ENCODE results near the gene ZNF619. TPM values are rescaled to one million over a fixed set of nuclear protein-coding genes. Genes with fewer than 3 reads are reported as not detected.

ZNF619 gene
- 6.5 and 8.5 TPM in 2 replicates for total RNA-seq

GRCh38 chr3:40476478-40477470, at the start of gene ZNF619:
ZNF619 (plus strand) TSS chr3:40477122; CDS start chr3:40477980, 858 bp downstream.
- Histone ChIP-seq H2AFZ (ENCODE audit: low read length) (peak within 1 kb of the TSS; percentile 91), H3K9me3 (ENCODE audit: low read depth, low read length) (no peaks in the 10 kb centered on the region), H3K36me3 (ENCODE audit: insufficient read depth, low read length) (peaks cover under 1% of the 10 kb centered on the region), H4K20me1 (ENCODE audit: insufficient read depth, low read length) (no peaks in the 10 kb centered on the region), H3K4me2 (ENCODE audit: insufficient read depth, low read length) (peak within 1 kb of the TSS; percentile 85), H3K4me3 (ENCODE audit: insufficient read depth, low read length) (peak within 1 kb of the TSS; percentile 97), H3K4me1 (ENCODE audit: insufficient read depth, low read length) (peaks cover 7% of the 10 kb centered on the region), H3K79me2 (ENCODE audit: insufficient read depth, low read length) (peaks cover 3% of the 10 kb centered on the region), H3K27me3 (ENCODE audit: insufficient read depth, low read length) (no peaks in the 10 kb centered on the region), H3K27ac (ENCODE audit: low read depth, low read length) (peak within 1 kb of the TSS; percentile 85)
- no peak for TF ChIP-seq CTCF (IDR thresholded peaks at IDR 0.05; ENCODE audit: extremely low read depth, low read depth, low read length)
- peak; percentile 92 for DNase-seq (ENCODE audit: insufficient read length, low spot score, missing footprints)

- Histone ChIP-seq H3K4me2 (ENCODE audit: insufficient read depth, low read length) (no peak overlapping the region), H3K4me1 (ENCODE audit: insufficient read depth, low read length) (no peaks in the 10 kb centered on the region), H2AFZ (ENCODE audit: low read length) (no peak overlapping the region), H3K36me3 (ENCODE audit: insufficient read depth, low read length) (no peaks in the 10 kb centered on the region), H3K79me2 (ENCODE audit: insufficient read depth, low read length) (no peaks in the 10 kb centered on the region), H4K20me1 (ENCODE audit: insufficient read depth, low read length) (no peaks in the 10 kb centered on the region), H3K9me3 (ENCODE audit: low read depth, low read length) (no peaks in the 10 kb centered on the region), H3K27ac (ENCODE audit: low read depth, low read length) (no peak overlapping the region), H3K27me3 (ENCODE audit: insufficient read depth, low read length) (no peaks in the 10 kb centered on the region), H3K4me3 (ENCODE audit: insufficient read depth, low read length) (no peak overlapping the region)
- no peak for TF ChIP-seq CTCF (IDR thresholded peaks at IDR 0.05; ENCODE audit: extremely low read depth, low read depth, low read length)
- no peak for DNase-seq (ENCODE audit: insufficient read length, low spot score, missing footprints)
Observed at GRCh38 chr3:40432793-40433192, 44.1 kb upstream of the ZNF619 start.

GRCh38 chr3:40437889-40438288, 39.0 kb upstream of the ZNF619 start:
- Histone ChIP-seq H3K4me1 (ENCODE audit: insufficient read depth, low read length) (no peaks in the 10 kb centered on the region), H3K4me3 (ENCODE audit: insufficient read depth, low read length) (no peak overlapping the region), H3K36me3 (ENCODE audit: insufficient read depth, low read length) (no peaks in the 10 kb centered on the region), H4K20me1 (ENCODE audit: insufficient read depth, low read length) (no peaks in the 10 kb centered on the region), H3K27me3 (ENCODE audit: insufficient read depth, low read length) (no peaks in the 10 kb centered on the region), H3K9me3 (ENCODE audit: low read depth, low read length) (no peaks in the 10 kb centered on the region), H3K79me2 (ENCODE audit: insufficient read depth, low read length) (no peaks in the 10 kb centered on the region), H3K4me2 (ENCODE audit: insufficient read depth, low read length) (no peak overlapping the region), H3K27ac (ENCODE audit: low read depth, low read length) (no peak overlapping the region), H2AFZ (ENCODE audit: low read length) (no peak overlapping the region)
- TF ChIP-seq CTCF (IDR thresholded peaks at IDR 0.05; ENCODE audit: extremely low read depth, low read depth, low read length) = no peak
- DNase-seq (ENCODE audit: insufficient read length, low spot score, missing footprints) = no peak

- Histone ChIP-seq H3K9me3 (ENCODE audit: low read depth, low read length) (no peaks in the 10 kb centered on the region), H3K27me3 (ENCODE audit: insufficient read depth, low read length) (no peaks in the 10 kb centered on the region), H4K20me1 (ENCODE audit: insufficient read depth, low read length) (no peaks in the 10 kb centered on the region), H2AFZ (ENCODE audit: low read length) (no peak overlapping the region), H3K36me3 (ENCODE audit: insufficient read depth, low read length) (no peaks in the 10 kb centered on the region), H3K4me3 (ENCODE audit: insufficient read depth, low read length) (no peak overlapping the region), H3K4me2 (ENCODE audit: insufficient read depth, low read length) (no peak overlapping the region), H3K4me1 (ENCODE audit: insufficient read depth, low read length) (no peaks in the 10 kb centered on the region), H3K79me2 (ENCODE audit: insufficient read depth, low read length) (no peaks in the 10 kb centered on the region), H3K27ac (ENCODE audit: low read depth, low read length) (no peak overlapping the region)
- no peak for TF ChIP-seq CTCF (IDR thresholded peaks at IDR 0.05; ENCODE audit: extremely low read depth, low read depth, low read length)
- DNase-seq (ENCODE audit: insufficient read length, low spot score, missing footprints) = no peak
Observed at GRCh38 chr3:40445062-40445461, 31.9 kb upstream of the ZNF619 start.

Data from osteoblast (primary cell).